Measurements from ENCODE around the gene HIRIP3.

DNA sequence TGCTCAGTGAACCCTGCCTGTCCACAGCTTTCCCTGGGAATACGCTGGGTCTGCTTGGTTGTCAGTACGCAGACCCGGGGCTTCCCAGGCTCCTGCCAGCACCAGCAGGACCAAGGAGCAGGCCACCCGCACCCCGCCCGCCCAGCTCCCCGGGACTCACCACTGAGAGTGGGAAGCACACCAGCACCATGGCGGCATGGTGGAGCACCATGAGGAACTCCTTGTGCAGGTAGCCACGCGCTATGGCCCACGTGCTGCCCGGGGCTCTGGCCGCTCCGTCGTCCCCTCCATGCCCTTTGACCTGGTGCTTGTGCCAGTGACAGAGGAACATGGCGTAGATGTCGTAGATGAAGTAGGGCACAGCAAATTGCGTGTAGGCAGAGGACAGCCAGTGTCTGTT is 31.0 kb upstream of the HIRIP3 start:
- TF ChIP-seq EZH2 (IDR thresholded peaks at IDR 0.05; ENCODE audit: insufficient read depth, poor library complexity, severe bottlenecking) (no peak), EZH2phosphoT487 (IDR thresholded peaks at IDR 0.05; ENCODE audit: insufficient read depth, low read depth) (no peak)

Data from GM23248 (cell line).